ENCODE data around the gene DCAF6.

The DCAF6 gene

DNA sequence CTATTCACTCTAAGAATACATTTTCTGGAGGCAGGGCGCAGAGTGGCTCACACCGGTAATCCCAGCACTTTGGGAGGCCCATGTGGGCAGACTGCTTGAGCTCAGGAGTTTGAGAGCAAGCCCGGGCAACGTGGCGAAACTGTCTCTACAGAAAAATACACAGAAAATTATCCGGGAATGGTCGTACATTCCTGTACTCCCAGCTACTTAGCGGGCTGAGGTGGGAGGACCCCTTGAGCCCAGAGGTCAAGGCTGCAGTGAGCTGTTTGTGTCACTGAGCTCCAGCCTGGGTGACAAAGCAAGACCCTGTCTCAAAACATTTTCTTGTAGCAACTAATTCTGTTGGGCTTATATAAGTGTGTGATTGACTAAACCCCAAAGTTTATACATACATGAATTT, 169.8 kb downstream of the DCAF6 start:
- no peak overlapping the region for H3K27ac ChIP-seq
- TF ChIP-seq ZFX (IDR thresholded peaks at IDR 0.05; ENCODE audit: borderline replicate concordance): no peak
- TF ChIP-seq, protein P1, sequence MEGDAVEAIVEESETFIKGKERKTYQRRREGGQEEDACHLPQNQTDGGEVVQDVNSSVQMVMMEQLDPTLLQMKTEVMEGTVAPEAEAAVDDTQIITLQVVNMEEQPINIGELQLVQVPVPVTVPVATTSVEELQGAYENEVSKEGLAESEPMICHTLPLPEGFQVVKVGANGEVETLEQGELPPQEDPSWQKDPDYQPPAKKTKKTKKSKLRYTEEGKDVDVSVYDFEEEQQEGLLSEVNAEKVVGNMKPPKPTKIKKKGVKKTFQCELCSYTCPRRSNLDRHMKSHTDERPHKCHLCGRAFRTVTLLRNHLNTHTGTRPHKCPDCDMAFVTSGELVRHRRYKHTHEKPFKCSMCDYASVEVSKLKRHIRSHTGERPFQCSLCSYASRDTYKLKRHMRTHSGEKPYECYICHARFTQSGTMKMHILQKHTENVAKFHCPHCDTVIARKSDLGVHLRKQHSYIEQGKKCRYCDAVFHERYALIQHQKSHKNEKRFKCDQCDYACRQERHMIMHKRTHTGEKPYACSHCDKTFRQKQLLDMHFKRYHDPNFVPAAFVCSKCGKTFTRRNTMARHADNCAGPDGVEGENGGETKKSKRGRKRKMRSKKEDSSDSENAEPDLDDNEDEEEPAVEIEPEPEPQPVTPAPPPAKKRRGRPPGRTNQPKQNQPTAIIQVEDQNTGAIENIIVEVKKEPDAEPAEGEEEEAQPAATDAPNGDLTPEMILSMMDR (IDR thresholded peaks at IDR 0.05): no peak

DNA sequence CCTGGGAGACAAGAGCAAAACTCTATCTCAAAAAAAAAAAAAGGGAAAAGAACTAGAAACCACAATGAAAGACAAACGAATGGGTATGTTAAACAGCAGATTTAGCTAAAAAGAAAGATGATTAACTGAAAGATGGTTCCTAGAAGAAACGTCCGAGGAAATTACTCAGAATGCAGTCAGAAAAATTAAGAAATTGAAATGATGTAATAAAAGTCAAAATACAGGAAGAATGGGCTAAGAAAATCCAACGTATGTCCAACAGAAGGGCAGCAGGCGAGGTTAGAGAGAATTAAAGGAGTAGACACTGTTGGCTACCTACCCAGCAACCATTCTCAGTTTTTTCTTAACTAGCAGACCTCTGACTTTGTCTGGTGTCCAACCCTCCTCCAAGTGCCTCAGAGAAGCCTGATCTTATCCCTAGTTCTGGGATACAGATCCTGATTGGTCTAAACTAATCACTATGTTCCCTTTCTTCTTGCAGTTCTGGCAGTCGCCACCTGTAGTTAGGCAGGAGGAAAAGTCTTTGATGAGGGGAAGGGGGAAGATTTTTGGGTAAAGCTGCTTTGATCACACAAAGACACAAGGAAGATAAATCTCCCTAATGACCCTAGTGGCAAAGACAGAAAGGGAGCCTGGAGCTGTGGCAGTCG, 174.5 kb downstream of the DCAF6 start:
- no peak overlapping the region for H3K27ac ChIP-seq
- TF ChIP-seq, protein P1 (IDR thresholded peaks at IDR 0.05): no peak
- no peak for TF ChIP-seq ZFX (IDR thresholded peaks at IDR 0.05; ENCODE audit: borderline replicate concordance)

- H3K27ac ChIP-seq: no peak overlapping the region
- no peak for TF ChIP-seq ZFX (IDR thresholded peaks at IDR 0.05; ENCODE audit: borderline replicate concordance)
- TF ChIP-seq, protein P1 (IDR thresholded peaks at IDR 0.05): no peak
Measured at GRCh38 chr1:168112673-168113305, 176.3 kb downstream of the DCAF6 start.

DNA sequence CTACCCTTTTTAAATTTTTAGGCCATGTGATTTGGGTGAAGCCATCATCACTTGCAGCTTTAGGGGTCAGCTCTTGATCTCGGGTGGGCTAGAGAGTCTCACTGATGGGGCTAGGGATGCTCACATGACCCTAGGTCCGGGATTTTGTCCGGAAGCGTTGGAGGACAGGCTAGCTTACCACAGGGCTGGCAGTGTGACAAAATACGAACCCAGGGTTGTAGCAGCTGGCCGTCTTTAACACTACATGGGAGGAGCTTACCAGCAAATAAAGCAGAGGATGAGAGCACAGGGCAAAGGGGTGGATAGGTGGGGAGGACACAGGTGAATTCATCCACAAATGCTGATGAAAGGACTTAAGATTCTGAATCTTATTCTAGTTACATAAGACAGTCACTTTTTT, 178.4 kb downstream of the DCAF6 start:
- no peak overlapping the region for H3K27ac ChIP-seq
- TF ChIP-seq, protein P1 (IDR thresholded peaks at IDR 0.05): no peak
- no peak for TF ChIP-seq ZFX (IDR thresholded peaks at IDR 0.05; ENCODE audit: borderline replicate concordance)

DNA sequence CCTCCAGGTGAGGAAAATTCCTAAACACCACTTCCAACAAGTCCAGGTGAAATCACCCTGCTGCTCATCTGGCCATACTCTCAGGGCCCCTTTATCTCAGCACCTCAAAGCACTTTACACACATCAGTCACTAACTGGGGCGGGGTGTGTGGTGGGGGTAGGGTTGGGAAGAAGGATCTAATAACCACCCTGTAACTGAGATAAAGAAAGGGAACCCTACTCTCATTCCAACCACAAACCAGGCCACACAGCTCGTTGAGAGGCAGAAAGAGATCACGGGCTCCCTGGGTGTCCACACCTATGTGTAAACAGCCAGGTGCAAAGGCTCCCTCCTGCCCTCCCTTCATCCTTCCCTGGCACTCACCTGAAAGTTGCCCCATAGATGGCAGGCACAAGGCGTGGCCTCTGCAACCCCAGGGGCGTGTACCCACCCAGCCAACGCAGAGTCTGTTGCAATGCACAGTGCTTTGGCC, 179.9 kb downstream of the DCAF6 start:
- H3K27ac ChIP-seq: no peak overlapping the region
- TF ChIP-seq, protein P1 (IDR thresholded peaks at IDR 0.05): no peak
- TF ChIP-seq ZFX (IDR thresholded peaks at IDR 0.05; ENCODE audit: borderline replicate concordance): no peak

GRCh38 chr1:168119750-168120149, 183.3 kb downstream of the DCAF6 start:
- no peak overlapping the region for H3K27ac ChIP-seq
- TF ChIP-seq, protein P1 (IDR thresholded peaks at IDR 0.05): no peak
- no peak for TF ChIP-seq ZFX (IDR thresholded peaks at IDR 0.05; ENCODE audit: borderline replicate concordance)

DNA sequence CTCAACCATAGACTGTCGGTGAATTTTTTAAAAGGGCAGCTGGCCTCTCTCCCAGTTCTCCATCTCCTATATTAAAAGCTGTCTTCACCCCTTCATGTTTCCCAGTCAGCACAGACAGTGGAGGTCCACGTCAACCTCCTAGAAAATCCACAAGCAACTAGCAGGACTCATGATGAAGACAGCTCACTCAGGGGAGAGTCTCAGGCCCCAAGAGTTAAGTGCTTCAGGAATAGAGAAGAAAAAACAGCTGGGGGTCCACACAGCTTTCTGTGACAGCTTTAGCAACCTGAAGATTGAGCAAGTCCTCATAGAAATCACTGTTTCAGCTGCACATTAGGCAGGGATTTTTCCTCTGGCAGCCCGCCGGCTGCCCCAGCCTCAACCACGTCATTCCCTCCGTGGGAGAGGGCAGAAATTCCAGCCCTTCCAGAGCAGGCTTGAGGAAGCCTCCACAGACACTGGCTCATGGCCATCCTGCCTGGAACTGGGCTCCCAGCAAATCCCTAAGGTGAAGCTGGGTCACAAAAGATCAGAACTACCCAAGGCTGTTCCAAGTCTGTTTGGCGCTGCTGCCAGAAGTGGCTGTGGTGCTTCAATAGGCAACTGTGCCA, 185.0 kb downstream of the DCAF6 start:
- TF ChIP-seq ZFX (IDR thresholded peaks at IDR 0.05; ENCODE audit: borderline replicate concordance): no peak
- TF ChIP-seq, protein P1 (IDR thresholded peaks at IDR 0.05): no peak
- H3K27ac ChIP-seq: no peak overlapping the region
